PC-3 (cell line): ENCODE results near the gene RPS21.

Experiments used
- CTCF ChIP-seq: fragments of 300-600 bp; sonication (generic); conservative IDR thresholded peaks from 2 replicates; pipeline ENCODE4 v1.5.1; 2017; ENCODE audit warnings: antibody characterized with exemption, low read depth, mild to moderate bottlenecking, low read length
- EZH2 ChIP-seq: fragments of 300-600 bp; sonication (generic); IDR thresholded peaks from one replicate; pipeline ENCODE4 v1.6.1; 2017; ENCODE audit warnings: antibody characterized with exemption, mild to moderate bottlenecking, low read length; ENCODE audit not compliant: unreplicated experiment

GRCh38 chr20:62367633-62368391 is 19.1 kb upstream of the RPS21 start:
- TF ChIP-seq CTCF (no peak), EZH2 (no peak)
